Adrenal gland (tissue), 12 donors: ENCODE data around the gene ZNF581. TPM values are rescaled to one million over a fixed set of nuclear protein-coding genes. Genes with fewer than 3 reads are reported as not detected.
A peak's percentile ranks its signal among the peaks of the same experiment; 100 is the strongest.

ENCODE experiments used
- DNase-seq, 7 donors: peaks; one replicate each; pipeline ENCODE4 v3.0.0-alpha.2; 2019 to 2020
- H3K27ac ChIP-seq, 5 donors: fragments of 200-600 bp; sonication (generic) in 4 of 5; 1 replicate in 3 of 5; 2 replicates in 2 of 5; pipeline versions ENCODE4 v1.5.1 to v1.8.0; 2016 to 2020; ENCODE audit warnings: mild to moderate bottlenecking in 1 of 5
- H3K27me3 ChIP-seq: fragments of 200-600 bp; 2 replicates; pipeline ENCODE4 v1.8.0; 2021
- H3K36me3 ChIP-seq, 2 donors: fragments of 200-600 bp; replicated peaks in 1 of 2; 1 replicate in 1 of 2; 2 replicates in 1 of 2; pipeline versions ENCODE4 v1.5.1 to v1.8.0; 2018 to 2022
- H3K4me1 ChIP-seq, 2 donors: fragments of 200-600 bp; replicated peaks in 1 of 2; 1 replicate in 1 of 2; 2 replicates in 1 of 2; pipeline versions ENCODE4 v1.5.1 to v1.8.0; 2018 to 2021
- H3K4me3 ChIP-seq, 4 donors: fragments of 200-600 bp; sonication (generic) in 3 of 4; one replicate each; pipeline ENCODE4 v1.5.1; 2016 to 2018
- H3K9me3 ChIP-seq, 3 donors: fragments of 200-600 bp; sonication (generic) in 1 of 3; replicated peaks in 1 of 3; 1 replicate in 2 of 3; 2 replicates in 1 of 3; pipeline versions ENCODE4 v1.5.1 to v1.8.0; 2016 to 2021
- POLR2A ChIP-seq, 2 donors: fragments of 450-650 bp; IDR thresholded peaks; one replicate each; pipeline ENCODE4 v1.6.1; 2017; ENCODE audit warnings: antibody characterized with exemption in 2 of 2, mild to moderate bottlenecking in 2 of 2, moderate library complexity in 1 of 2
- WGBS, 4 donors: extraction: QIAGEN DNeasy Blood & Tissue Kit in 2 of 4; methylation state at CpG; one replicate each; pipeline versions ENCODE4 v1.1.5 to v1.1.7; 2013 to 2017; 5-methylcytosine and 5-hydroxymethylcytosine counted together
- intact Hi-C, 2 donors: fragments of 100-400 bp; cut with DNase I; formaldehyde crosslinking; loops; one replicate each; pipeline versions ENCODE4 v1.14.1 to v1.15.0; 2022 to 2023
- polyA plus RNA-seq, 3 donors: library from polyadenylated mRNA; stranded (reverse); fragments of 200-250 nt in 2 of 3; fragments of 350-450 nt in 1 of 3; fragmentation: Illumina TruSeq in 1 of 3; extraction: RNeasy Lipid Tissue Mini Kit (QIAGEN cat#74804) in 1 of 3; gene quantifications; one replicate each; pipeline ENCODE4 v1.2.3, GENCODE V29; 2013 to 2014
- total RNA-seq, 9 donors: library from RNA; depleted of rRNA in 4 of 9; stranded (reverse); fragments of >200 nt in 4 of 9; fragments of 120-200 nt in 1 of 9; fragmentation: NEBNext Ultra II Directional in 1 of 9; extraction: Animal tissue kit (Norgen Biotek cat#: 25700) in 1 of 9; gene quantifications; one replicate each; pipeline versions ENCODE4 v1.1.0 to v1.2.4, GENCODE V29; 2013 to 2023
- TF ChIP-seq, protein P1 (sequence below), 6 experiments: fragments of 450-650 bp in 4 of 6; fragments of 200-600 bp in 2 of 6; sonication (generic) in 1 of 6; IDR thresholded peaks; 1 replicate in 5 of 6; 2 replicates in 1 of 6; pipeline versions ENCODE4 v1.5.1 to v1.8.0; 2016 to 2021; ENCODE audit warnings: antibody characterized with exemption in 6 of 6, mild to moderate bottlenecking in 2 of 6, moderate library complexity in 1 of 6
- donor health status: healthy with polysubstance abuse.
- donor health status: Bipolar disorder and iron deficiency.
- donor health status: DM: yes; HTN: yes; CAD: no.
- donor health status: DM: no; HTN: no; CAD: no.
- donor health status: DM: no; HTN: no; CAD: no.
- donor health status: DM: yes; HTN: yes; CAD: no.

ZNF581 gene
- total and polyA plus RNA-seq, 12 donors = 8.7 to 55.7 (median 22.7) TPM

- peaks cover 0 to 8% of the 10 kb centered on the region in 2 donors for H3K36me3 ChIP-seq
- intact Hi-C loops = no loop called here
- H3K4me3 ChIP-seq = peak overlapping the region; percentile 16 to 89 (median 68)
- H3K27me3 ChIP-seq = no peaks in the 10 kb centered on the region
- 0% methylated on average over 51 to 57 of the region's 57 CpGs for WGBS, 4 donors
- no peaks in the 10 kb centered on the region for H3K9me3 ChIP-seq
- peak; percentile 97 to 99 (median 98) for DNase-seq
- H3K27ac ChIP-seq = peak overlapping the region; percentile 73 to 99 (median 99)
- peaks cover 32 to 42% of the 10 kb centered on the region in 2 donors for H3K4me1 ChIP-seq
- TF ChIP-seq, protein P1, sequence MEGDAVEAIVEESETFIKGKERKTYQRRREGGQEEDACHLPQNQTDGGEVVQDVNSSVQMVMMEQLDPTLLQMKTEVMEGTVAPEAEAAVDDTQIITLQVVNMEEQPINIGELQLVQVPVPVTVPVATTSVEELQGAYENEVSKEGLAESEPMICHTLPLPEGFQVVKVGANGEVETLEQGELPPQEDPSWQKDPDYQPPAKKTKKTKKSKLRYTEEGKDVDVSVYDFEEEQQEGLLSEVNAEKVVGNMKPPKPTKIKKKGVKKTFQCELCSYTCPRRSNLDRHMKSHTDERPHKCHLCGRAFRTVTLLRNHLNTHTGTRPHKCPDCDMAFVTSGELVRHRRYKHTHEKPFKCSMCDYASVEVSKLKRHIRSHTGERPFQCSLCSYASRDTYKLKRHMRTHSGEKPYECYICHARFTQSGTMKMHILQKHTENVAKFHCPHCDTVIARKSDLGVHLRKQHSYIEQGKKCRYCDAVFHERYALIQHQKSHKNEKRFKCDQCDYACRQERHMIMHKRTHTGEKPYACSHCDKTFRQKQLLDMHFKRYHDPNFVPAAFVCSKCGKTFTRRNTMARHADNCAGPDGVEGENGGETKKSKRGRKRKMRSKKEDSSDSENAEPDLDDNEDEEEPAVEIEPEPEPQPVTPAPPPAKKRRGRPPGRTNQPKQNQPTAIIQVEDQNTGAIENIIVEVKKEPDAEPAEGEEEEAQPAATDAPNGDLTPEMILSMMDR (IDR thresholded peaks at IDR 0.05) = peak; percentile 96 to 100 (median 100)
- TF ChIP-seq POLR2A (IDR thresholded peaks at IDR 0.05) = peak; percentile 61 to 77
These were observed 10.3 kb downstream of the ZNF581 start for GRCh38 chr19:55653651-55654322.

- peak overlapping the region; percentile 73 to 99 (median 99) for H3K27ac ChIP-seq
- WGBS, 4 donors = 0 to 1% (median 1%) methylated on average over 32 to 52 of the region's 52 CpGs
- H3K36me3 ChIP-seq = peaks cover 0 to 12% of the 10 kb centered on the region in 2 donors
- DNase-seq = peak; percentile 100
- no peaks in the 10 kb centered on the region for H3K27me3 ChIP-seq
- H3K4me3 ChIP-seq = peak overlapping the region; percentile 16 to 89 (median 68)
- H3K4me1 ChIP-seq = peaks cover 26 to 42% of the 10 kb centered on the region in 2 donors
- H3K9me3 ChIP-seq = no peaks in the 10 kb centered on the region
- intact Hi-C loops = no loop called here
- no peak for TF ChIP-seq POLR2A (IDR thresholded peaks at IDR 0.05)
- TF ChIP-seq, protein P1 (IDR thresholded peaks at IDR 0.05) = no peak
These were observed 10.9 kb downstream of the ZNF581 start for GRCh38 chr19:55654323-55654867.

DNA sequence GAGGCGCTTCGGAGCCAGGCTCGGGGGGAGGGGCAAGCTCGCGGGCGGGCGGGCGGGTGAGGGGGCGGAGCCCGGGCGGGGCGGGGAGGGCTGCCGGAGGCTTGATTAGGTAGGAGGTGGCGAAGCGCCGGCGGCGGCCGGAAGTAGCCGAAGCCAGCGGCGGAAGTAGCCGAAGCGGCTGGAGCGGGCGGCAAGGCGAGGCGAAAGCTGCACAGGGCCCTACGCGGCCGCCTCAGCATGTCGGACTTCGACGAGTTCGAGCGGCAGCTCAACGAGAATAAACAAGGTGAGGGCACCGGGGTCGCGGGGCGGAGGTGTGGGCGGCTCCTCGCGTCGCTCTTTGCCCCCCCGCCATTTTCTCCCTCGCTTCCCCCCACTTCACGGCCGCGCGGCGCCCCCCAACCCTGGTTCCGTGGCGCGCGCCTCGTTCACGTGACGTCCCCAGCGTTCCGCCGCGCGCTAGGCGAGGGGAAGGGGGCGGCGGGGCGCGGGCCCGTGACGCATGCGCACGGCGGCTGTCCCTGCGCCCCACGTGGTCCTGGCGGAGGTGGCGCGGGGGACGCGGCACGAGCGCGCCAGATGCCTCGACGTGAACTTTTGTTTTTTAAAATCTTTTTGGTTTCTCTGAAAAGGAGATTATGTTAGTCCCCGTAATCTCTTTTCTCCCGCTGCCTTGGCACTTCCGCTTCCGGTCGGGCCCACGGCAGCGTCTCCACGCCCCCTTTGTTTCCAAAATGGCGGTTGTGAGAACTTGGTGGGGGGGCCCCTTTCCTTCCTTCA is 11.6 kb downstream of the ZNF581 start, which contains the start of gene U2AF2:
Gene U2AF2, plus strand, starts transcription at position 168 of the 780 bp plus-strand sequence. Its CDS starts 70 bp downstream, at position 238.
- H3K27ac ChIP-seq = peak within 1 kb of the TSS; percentile 75 to 99 (median 99)
- H3K36me3 ChIP-seq = peaks cover 0 to 19% of the 10 kb centered on the region in 2 donors
- 0 to 1% (median 0%) methylated on average over 9 to 92 of the region's 95 CpGs for whole genome bisulfite sequencing, 4 donors
- TF ChIP-seq, protein P1 (IDR thresholded peaks at IDR 0.05) = peak in 1 of 6 experiments; percentile 8
- TF ChIP-seq POLR2A (IDR thresholded peaks at IDR 0.05) = peak; percentile 52 to 62
- H3K4me3 ChIP-seq = peak within 1 kb of the TSS; percentile 27 to 89 (median 84)
- peaks cover 26 to 45% of the 10 kb centered on the region in 2 donors for H3K4me1 ChIP-seq
- no peaks in the 10 kb centered on the region for H3K9me3 ChIP-seq
- intact Hi-C loops = no loop called here
- DNase-seq = peak; percentile 96 to 98 (median 97)
- no peaks in the 10 kb centered on the region for H3K27me3 ChIP-seq

DNA sequence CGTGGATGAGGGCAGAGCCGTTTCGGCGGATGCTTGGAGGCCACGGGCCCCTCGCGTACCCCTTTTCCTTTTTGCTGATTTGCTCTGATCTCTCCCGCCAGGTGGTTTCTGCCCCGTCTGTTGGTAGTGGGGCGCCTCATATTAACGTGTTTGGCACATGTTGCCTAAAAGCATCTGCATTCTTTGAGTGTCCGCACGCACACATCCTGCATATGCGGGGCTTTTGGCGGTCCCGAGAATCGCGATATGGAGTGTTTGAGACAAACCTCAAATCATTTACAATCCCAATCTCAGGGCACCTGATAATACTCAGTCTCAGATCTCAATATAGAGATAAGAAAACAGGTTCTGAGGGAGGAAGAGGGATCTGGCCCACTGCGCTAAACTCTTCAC is 12.2 kb downstream of the ZNF581 start:
- Histone ChIP-seq H3K27ac (peak overlapping the region; percentile 75 to 99 (median 99)), H3K36me3 (peaks cover 0 to 25% of the 10 kb centered on the region in 2 donors), H3K4me3 (peak overlapping the region; percentile 27 to 89 (median 84)), H3K27me3 (no peaks in the 10 kb centered on the region), H3K4me1 (peaks cover 26 to 45% of the 10 kb centered on the region in 2 donors), H3K9me3 (no peaks in the 10 kb centered on the region)
- WGBS, 4 donors = 0% methylated on average over 15 to 19 of the region's 19 CpGs
- no peak for DNase-seq
- intact Hi-C loops = no loop called here
- TF ChIP-seq POLR2A (IDR thresholded peaks at IDR 0.05) = no peak
